ENCODE data around the gene ADAR. TPM values are rescaled to one million over a fixed set of nuclear protein-coding genes. Genes with fewer than 3 reads are reported as not detected.
A peak's percentile ranks its signal among the peaks of the same experiment; 100 is the strongest.

The ADAR gene
- total RNA-seq, 1 experiment from 2014 or later: 144 TPM

DNA sequence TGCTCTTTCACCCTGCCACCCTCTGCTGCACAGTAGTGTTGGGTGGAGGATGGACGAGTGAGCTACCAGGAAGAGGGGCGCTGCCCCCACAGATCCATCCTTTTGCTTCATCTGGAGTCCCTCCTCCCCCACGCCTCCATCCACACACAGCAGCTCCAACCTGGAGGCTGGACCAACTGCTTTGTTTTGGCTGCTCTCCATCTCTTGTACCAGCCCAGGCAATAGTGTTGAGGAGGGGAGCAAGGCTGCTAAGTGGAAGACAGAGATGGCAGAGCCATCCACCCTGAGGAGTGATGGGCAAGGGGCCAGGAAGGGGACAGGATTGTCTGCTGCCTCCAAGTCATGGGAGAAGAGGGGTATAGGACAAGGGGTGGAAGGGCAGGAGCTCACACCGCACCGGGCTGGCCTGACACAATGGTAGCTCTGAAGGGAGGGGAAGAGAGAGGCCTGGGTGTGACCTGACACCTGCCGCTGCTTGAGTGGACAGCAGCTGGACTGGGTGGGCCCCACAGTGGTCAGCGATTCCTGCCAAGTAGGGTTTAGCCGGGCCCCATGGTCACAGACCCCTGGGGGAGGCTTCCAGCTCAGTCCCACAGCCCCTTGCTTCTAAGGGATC, 31.9 kb downstream of the ADAR start:
- H3K9me2 ChIP-seq (replicated peaks; ENCODE audit: insufficient read depth, low read length): no peaks in the 10 kb centered on the region
- H4K20me1 ChIP-seq (ENCODE audit: insufficient read depth, low read depth, low read length): 0 out of 2 replicates have a peak, but pooled peaks cover 3% of the 10 kb centered on the region
- H3K9ac ChIP-seq (ENCODE audit: low read length): peak overlapping the region; percentile 63
- H3K4me2 ChIP-seq (ENCODE audit: low read depth, low read length, poor library complexity, severe bottlenecking): peak overlapping the region; percentile 67
- no peak for DNase-seq
- H3K36me3 ChIP-seq (ENCODE audit: insufficient read depth, low read length): peaks cover 4% of the 10 kb centered on the region; the same call in 1 of the 2 replicates
- no peaks in the 10 kb centered on the region for H3K9me3 ChIP-seq (ENCODE audit: low read length)
- no peaks in the 10 kb centered on the region for H3K79me2 ChIP-seq (ENCODE audit: low read length)
- no peaks in the 10 kb centered on the region for H3K27me3 ChIP-seq (ENCODE audit: low read length)
- peak overlapping the region; percentile 38; the same call in 1 of the 2 replicates for H3K4me3 ChIP-seq (ENCODE audit: low read length)
- H3K4me1 ChIP-seq (ENCODE audit: low read length): peaks cover 83% of the 10 kb centered on the region
- H3K27ac ChIP-seq (ENCODE audit: low read length): peak overlapping the region; percentile 96
- H2AFZ ChIP-seq (ENCODE audit: low read length): no peak overlapping the region

- Histone ChIP-seq H3K4me3 (ENCODE audit: low read length) (peak overlapping the region; percentile 38; the same call in 1 of the 2 replicates), H3K4me1 (ENCODE audit: low read length) (peaks cover 81% of the 10 kb centered on the region), H2AFZ (ENCODE audit: low read length) (no peak overlapping the region), H3K9ac (ENCODE audit: low read length) (peak overlapping the region; percentile 63), H3K79me2 (ENCODE audit: low read length) (no peaks in the 10 kb centered on the region), H4K20me1 (ENCODE audit: insufficient read depth, low read depth, low read length) (no peaks in the 10 kb centered on the region), H3K4me2 (ENCODE audit: low read depth, low read length, poor library complexity, severe bottlenecking) (peak overlapping the region; percentile 67), H3K9me3 (ENCODE audit: low read length) (no peaks in the 10 kb centered on the region), H3K9me2 (replicated peaks; ENCODE audit: insufficient read depth, low read length) (no peaks in the 10 kb centered on the region), H3K27me3 (ENCODE audit: low read length) (no peaks in the 10 kb centered on the region), H3K27ac (ENCODE audit: low read length) (peak overlapping the region; percentile 96), H3K36me3 (ENCODE audit: insufficient read depth, low read length) (no peaks in the 10 kb centered on the region; the same call in 1 of the 2 replicates)
- DNase-seq: no peak
These were observed 32.6 kb downstream of the ADAR start for GRCh38 chr1:154575147-154575927.

DNA sequence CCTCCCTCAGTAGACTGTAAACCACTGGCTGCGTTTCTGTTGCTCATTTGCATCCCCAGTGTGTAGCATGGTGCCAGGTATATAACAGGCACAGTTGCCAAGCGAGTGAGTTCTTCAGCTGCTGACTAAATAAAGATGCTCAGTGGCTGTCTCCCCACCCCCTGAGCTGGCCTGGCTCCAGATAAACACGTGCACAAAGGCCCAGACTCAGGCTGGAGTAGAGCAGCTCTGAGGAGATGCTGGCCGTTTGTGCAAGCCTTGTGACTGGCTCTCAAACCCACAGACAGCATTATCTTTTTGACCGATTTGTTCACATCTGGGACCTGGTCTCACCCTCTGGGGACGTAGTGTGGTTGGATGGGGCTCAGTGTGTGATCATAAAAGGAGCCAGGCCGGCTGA, 33.3 kb downstream of the ADAR start:
- H3K9ac ChIP-seq (ENCODE audit: low read length): peak overlapping the region; percentile 63
- H3K27ac ChIP-seq (ENCODE audit: low read length): peak overlapping the region; percentile 96
- H3K79me2 ChIP-seq (ENCODE audit: low read length): no peaks in the 10 kb centered on the region
- no peaks in the 10 kb centered on the region; the same call in 1 of the 2 replicates for H3K36me3 ChIP-seq (ENCODE audit: insufficient read depth, low read length)
- no peaks in the 10 kb centered on the region for H3K27me3 ChIP-seq (ENCODE audit: low read length)
- no peaks in the 10 kb centered on the region for H4K20me1 ChIP-seq (ENCODE audit: insufficient read depth, low read depth, low read length)
- H3K4me3 ChIP-seq (ENCODE audit: low read length): peak overlapping the region; percentile 8; the same call in 1 of the 2 replicates
- H3K9me2 ChIP-seq (replicated peaks; ENCODE audit: insufficient read depth, low read length): no peaks in the 10 kb centered on the region
- peak overlapping the region; percentile 67 for H3K4me2 ChIP-seq (ENCODE audit: low read depth, low read length, poor library complexity, severe bottlenecking)
- peaks cover 75% of the 10 kb centered on the region for H3K4me1 ChIP-seq (ENCODE audit: low read length)
- no peaks in the 10 kb centered on the region for H3K9me3 ChIP-seq (ENCODE audit: low read length)
- peak; percentile 94 for DNase-seq
- H2AFZ ChIP-seq (ENCODE audit: low read length): no peak overlapping the region

DNA sequence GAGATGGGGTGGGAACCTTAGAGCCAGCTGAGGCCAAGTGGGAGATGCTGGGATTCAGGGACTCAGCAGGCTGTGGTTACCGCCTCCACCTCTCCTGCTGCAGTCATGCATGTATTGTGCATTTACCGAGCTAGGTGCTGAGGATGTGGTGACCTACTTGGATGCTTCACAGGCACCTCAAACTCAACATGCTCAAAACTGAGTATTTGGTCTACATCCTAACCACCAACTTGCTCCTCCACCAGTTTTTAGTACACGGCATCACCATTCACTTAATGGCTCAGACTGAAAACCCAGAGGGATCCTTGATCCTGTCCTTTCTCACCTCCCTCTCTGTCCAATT, 34.8 kb downstream of the ADAR start:
- DNase-seq: peak; percentile 64

DNA sequence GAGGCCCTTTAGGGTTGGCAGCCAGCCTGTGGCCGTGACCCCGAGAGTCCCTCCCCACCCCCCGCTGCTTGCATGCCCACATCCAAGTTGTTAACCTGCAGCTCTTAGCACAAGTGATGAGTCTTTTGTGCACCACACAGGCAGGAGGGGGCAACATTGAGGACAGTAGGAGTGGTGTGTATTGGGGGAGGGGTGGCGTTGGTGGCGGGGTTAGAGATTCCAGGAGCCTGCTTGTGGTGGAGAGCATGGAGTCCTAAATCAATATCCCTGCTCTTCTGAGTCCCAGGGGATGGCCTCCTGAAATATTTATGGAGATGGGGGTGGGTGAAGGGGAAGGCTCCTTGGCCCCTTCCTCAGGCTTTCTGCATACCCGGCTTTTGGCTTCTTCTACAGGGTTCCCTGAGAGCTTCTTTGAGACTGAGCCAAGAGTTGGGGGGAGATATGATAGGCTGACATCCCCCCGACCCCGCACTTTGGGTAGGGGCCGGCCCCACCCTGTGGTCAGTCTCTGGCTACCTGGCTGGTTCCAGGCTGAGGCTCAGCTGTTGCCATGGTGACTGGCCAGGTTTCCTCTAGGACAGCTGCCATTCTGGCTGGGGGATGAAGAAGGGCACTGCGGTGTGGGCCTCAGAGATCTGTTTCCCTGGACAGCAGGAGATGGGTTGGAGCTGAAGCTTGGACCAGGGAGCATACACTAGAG, 35.4 kb downstream of the ADAR start:
- Histone ChIP-seq H3K79me2 (ENCODE audit: low read length) (no peaks in the 10 kb centered on the region), H3K9me3 (ENCODE audit: low read length) (no peaks in the 10 kb centered on the region), H3K27ac (ENCODE audit: low read length) (peak overlapping the region; percentile 20; the same call in 1 of the 2 replicates), H3K9me2 (replicated peaks; ENCODE audit: insufficient read depth, low read length) (no peaks in the 10 kb centered on the region), H3K9ac (ENCODE audit: low read length) (peak overlapping the region; percentile 9; the same call in 1 of the 2 replicates), H3K4me2 (ENCODE audit: low read depth, low read length, poor library complexity, severe bottlenecking) (peak overlapping the region; percentile 20), H3K36me3 (ENCODE audit: insufficient read depth, low read length) (no peaks in the 10 kb centered on the region), H4K20me1 (ENCODE audit: insufficient read depth, low read depth, low read length) (no peaks in the 10 kb centered on the region), H3K27me3 (ENCODE audit: low read length) (no peaks in the 10 kb centered on the region), H3K4me3 (ENCODE audit: low read length) (no peak overlapping the region), H2AFZ (ENCODE audit: low read length) (no peak overlapping the region), H3K4me1 (ENCODE audit: low read length) (peaks cover 67% of the 10 kb centered on the region)
- peak; percentile 51 for DNase-seq

More for the DNA sequence above, 34.8 kb downstream of the ADAR start:
- Histone ChIP-seq H3K9me3 (ENCODE audit: low read length) (no peaks in the 10 kb centered on the region), H3K4me3 (ENCODE audit: low read length) (no peak overlapping the region), H3K79me2 (ENCODE audit: low read length) (no peaks in the 10 kb centered on the region), H4K20me1 (ENCODE audit: insufficient read depth, low read depth, low read length) (no peaks in the 10 kb centered on the region), H3K4me2 (ENCODE audit: low read depth, low read length, poor library complexity, severe bottlenecking) (peak overlapping the region; percentile 26), H3K27me3 (ENCODE audit: low read length) (no peaks in the 10 kb centered on the region), H3K9me2 (replicated peaks; ENCODE audit: insufficient read depth, low read length) (no peaks in the 10 kb centered on the region), H3K9ac (ENCODE audit: low read length) (peak overlapping the region; percentile 30; the same call in 1 of the 2 replicates), H3K4me1 (ENCODE audit: low read length) (peaks cover 69% of the 10 kb centered on the region), H2AFZ (ENCODE audit: low read length) (no peak overlapping the region), H3K36me3 (ENCODE audit: insufficient read depth, low read length) (no peaks in the 10 kb centered on the region), H3K27ac (ENCODE audit: low read length) (peak overlapping the region; percentile 20; the same call in 1 of the 2 replicates)

- H3K4me1 ChIP-seq (ENCODE audit: low read length): peaks cover 60% of the 10 kb centered on the region
- no peaks in the 10 kb centered on the region for H3K9me3 ChIP-seq (ENCODE audit: low read length)
- no peak for DNase-seq
- H3K9ac ChIP-seq (ENCODE audit: low read length): no peak overlapping the region
- H3K27ac ChIP-seq (ENCODE audit: low read length): no peak overlapping the region
- no peak overlapping the region for H3K4me2 ChIP-seq (ENCODE audit: low read depth, low read length, poor library complexity, severe bottlenecking)
- no peaks in the 10 kb centered on the region for H3K79me2 ChIP-seq (ENCODE audit: low read length)
- H3K27me3 ChIP-seq (ENCODE audit: low read length): no peaks in the 10 kb centered on the region
- H4K20me1 ChIP-seq (ENCODE audit: insufficient read depth, low read depth, low read length): no peaks in the 10 kb centered on the region
- no peak overlapping the region for H2AFZ ChIP-seq (ENCODE audit: low read length)
- H3K4me3 ChIP-seq (ENCODE audit: low read length): no peak overlapping the region
- no peaks in the 10 kb centered on the region for H3K36me3 ChIP-seq (ENCODE audit: insufficient read depth, low read length)
- no peaks in the 10 kb centered on the region for H3K9me2 ChIP-seq (replicated peaks; ENCODE audit: insufficient read depth, low read length)
These were observed 36.1 kb downstream of the ADAR start for GRCh38 chr1:154571964-154572288.

GRCh38 chr1:154571244-154571963, 36.6 kb downstream of the ADAR start:
- Histone ChIP-seq H3K9me3 (ENCODE audit: low read length) (no peaks in the 10 kb centered on the region), H3K4me3 (ENCODE audit: low read length) (no peak overlapping the region), H2AFZ (ENCODE audit: low read length) (no peak overlapping the region), H3K79me2 (ENCODE audit: low read length) (no peaks in the 10 kb centered on the region), H3K27ac (ENCODE audit: low read length) (no peak overlapping the region), H3K27me3 (ENCODE audit: low read length) (no peaks in the 10 kb centered on the region), H3K9ac (ENCODE audit: low read length) (no peak overlapping the region), H3K9me2 (replicated peaks; ENCODE audit: insufficient read depth, low read length) (no peaks in the 10 kb centered on the region), H3K4me2 (ENCODE audit: low read depth, low read length, poor library complexity, severe bottlenecking) (no peak overlapping the region), H3K36me3 (ENCODE audit: insufficient read depth, low read length) (no peaks in the 10 kb centered on the region), H4K20me1 (ENCODE audit: insufficient read depth, low read depth, low read length) (no peaks in the 10 kb centered on the region), H3K4me1 (ENCODE audit: low read length) (peaks cover 55% of the 10 kb centered on the region)
- no peak for DNase-seq
